HG03280 (cell line): ENCODE data around the gene ZIC5.

Experiments used
- ATAC-seq: cut with Tn5 transposase; IDR thresholded peaks from one replicate; pipeline ENCODE4 v1.9.1; 2021; ENCODE audit warnings: mild to moderate bottlenecking, moderate library complexity; ENCODE audit not compliant: unreplicated experiment

ZIC5 gene

GRCh38 chr13:99976575-99976974 is 5.0 kb upstream of the ZIC5 start:
- no peak for ATAC-seq

- ATAC-seq = no peak
Measured at GRCh38 chr13:99975626-99976025, 4.1 kb upstream of the ZIC5 start.

GRCh38 chr13:99974939-99975561 is 3.5 kb upstream of the ZIC5 start:
- no peak for ATAC-seq

- no peak for ATAC-seq
Measured at GRCh38 chr13:99974296-99974938, 2.9 kb upstream of the ZIC5 start.

- no peak for ATAC-seq
Measured at GRCh38 chr13:99973808-99974185, 2.2 kb upstream of the ZIC5 start.

GRCh38 chr13:99973163-99973807 is 1.7 kb upstream of the ZIC5 start:
- no peak for ATAC-seq

GRCh38 chr13:99972190-99972731 is 694 bp upstream of the ZIC5 start:
- ATAC-seq = no peak

GRCh38 chr13:99970651-99971575 is 654 bp downstream of the ZIC5 start:
- ATAC-seq = no peak

- ATAC-seq = no peak
Measured at GRCh38 chr13:99969919-99970650, 1.5 kb downstream of the ZIC5 start.

- ATAC-seq = no peak
Measured at GRCh38 chr13:99969453-99969918, 2.1 kb downstream of the ZIC5 start.

- no peak for ATAC-seq
Measured at GRCh38 chr13:99968521-99969452, 2.8 kb downstream of the ZIC5 start.

- no peak for ATAC-seq
Measured at GRCh38 chr13:99967869-99968520, 3.6 kb downstream of the ZIC5 start.

GRCh38 chr13:99967498-99967868 is 4.1 kb downstream of the ZIC5 start:
- ATAC-seq = no peak

GRCh38 chr13:99966064-99966805 is 5.3 kb downstream of the ZIC5 start:
- ATAC-seq = no peak

GRCh38 chr13:99965329-99966000 is 6.1 kb downstream of the ZIC5 start:
- ATAC-seq = no peak

- no peak for ATAC-seq
Measured at GRCh38 chr13:99963816-99964339, 7.7 kb downstream of the ZIC5 start.

- ATAC-seq = no peak
Measured at GRCh38 chr13:99962242-99962641, 9.3 kb downstream of the ZIC5 start.
